Activated T-helper 1 cell treated with anti-CD3 and anti-CD28 coated beads, Interleukin-2, amount 50 U/mL, for 16 hours (primary cell): Measurements from ENCODE around the gene MYBPC2.

Experiments
- DNase-seq, 2 donors: peaks; one replicate each; pipeline ENCODE4 v3.0.0-alpha.2; 2020; ENCODE audit warnings: low read depth in 1 of 2, low spot score in 1 of 2

The MYBPC2 gene

GRCh38 chr19:50409347-50409746 is 23.3 kb upstream of the MYBPC2 start:
- DNase-seq, result no peak

GRCh38 chr19:50410109-50410508 is 22.6 kb upstream of the MYBPC2 start:
- DNase-seq, result no peak

GRCh38 chr19:50412419-50412818 is 20.3 kb upstream of the MYBPC2 start:
- DNase-seq, result no peak

- no peak for DNase-seq
Measured at GRCh38 chr19:50413096-50413495, 19.6 kb upstream of the MYBPC2 start.

GRCh38 chr19:50413531-50413930 is 19.2 kb upstream of the MYBPC2 start:
- DNase-seq, result no peak

GRCh38 chr19:50414864-50415660 is 17.6 kb upstream of the MYBPC2 start:
- DNase-seq, result peak; percentile 58 to 65

- no peak for DNase-seq
Measured at GRCh38 chr19:50415661-50416033, 17.0 kb upstream of the MYBPC2 start.

GRCh38 chr19:50416034-50416977 is 16.4 kb upstream of the MYBPC2 start:
- DNase-seq, result no peak

- no peak for DNase-seq
Measured at GRCh38 chr19:50417111-50418081, 15.3 kb upstream of the MYBPC2 start.

- DNase-seq, result no peak
Measured at GRCh38 chr19:50418176-50419021, 14.3 kb upstream of the MYBPC2 start, which contains the start of gene SPIB. TSS of gene SPIB (plus strand) at chr19:50418938. CDS start at chr19:50418963, 25 bp downstream.

- no peak for DNase-seq
Measured at GRCh38 chr19:50419022-50419579, 13.6 kb upstream of the MYBPC2 start.

- no peak for DNase-seq
Measured at GRCh38 chr19:50419580-50420035, 13.1 kb upstream of the MYBPC2 start.

- no peak for DNase-seq
Measured at GRCh38 chr19:50420127-50420526, 12.6 kb upstream of the MYBPC2 start.

- DNase-seq, result no peak
Measured at GRCh38 chr19:50420808-50421207, 11.9 kb upstream of the MYBPC2 start.

- DNase-seq, result no peak
Measured at GRCh38 chr19:50422397-50423278, 10.1 kb upstream of the MYBPC2 start.

- DNase-seq, result no peak
Measured at GRCh38 chr19:50423279-50424113, 9.2 kb upstream of the MYBPC2 start.

- no peak for DNase-seq
Measured at GRCh38 chr19:50425581-50425980, 7.1 kb upstream of the MYBPC2 start.
